ACHN (cell line): ENCODE measurements around the gene PLLP.

ENCODE experiments used
- DNase-seq: peaks from one replicate; pipeline ENCODE4 v3.0.0-alpha.2; 2015
- in situ Hi-C: cut with HindIII; loops from 2 replicates; pipeline ENCODE4 v1.10.0; 2017; ENCODE audit warnings: low sequenced_read_pairs, low pct_ligation_motif_present, low pct_unique_long_range_greater_than_20kb

Gene PLLP, protein sequence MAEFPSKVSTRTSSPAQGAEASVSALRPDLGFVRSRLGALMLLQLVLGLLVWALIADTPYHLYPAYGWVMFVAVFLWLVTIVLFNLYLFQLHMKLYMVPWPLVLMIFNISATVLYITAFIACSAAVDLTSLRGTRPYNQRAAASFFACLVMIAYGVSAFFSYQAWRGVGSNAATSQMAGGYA

GRCh38 chr16:57284209-57284951 lies at the start of gene PLLP:
Gene PLLP (minus strand): TSS chr16:57284672. CDS start chr16:57284540, 132 bp downstream.
- in situ Hi-C loops: no loop called here
- peak; percentile 57 for DNase-seq

DNA sequence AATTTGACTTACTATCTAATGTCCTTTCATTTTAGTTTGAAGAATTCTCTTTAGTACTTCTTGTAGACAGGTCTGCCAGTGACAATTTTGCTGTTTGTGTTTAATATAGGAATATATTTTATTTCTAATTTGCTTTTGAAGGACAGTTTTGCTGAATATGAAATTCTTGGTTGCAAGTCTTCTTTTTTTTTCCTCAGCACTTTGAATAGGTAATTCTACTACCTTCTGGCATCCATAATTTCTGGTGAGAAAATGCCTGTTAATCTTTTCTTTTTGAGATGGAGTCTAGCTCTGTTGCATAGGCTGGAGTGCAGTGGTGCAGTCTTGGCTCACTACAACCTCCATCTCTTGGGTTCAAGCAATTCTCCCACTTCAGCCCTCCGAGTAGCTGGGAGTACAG lies 48.9 kb upstream of the PLLP start:
- in situ Hi-C loops: no loop called here
- DNase-seq: no peak

GRCh38 chr16:57331355-57331754 lies 46.9 kb upstream of the PLLP start:
- in situ Hi-C loops: no loop called here
- no peak for DNase-seq

DNA sequence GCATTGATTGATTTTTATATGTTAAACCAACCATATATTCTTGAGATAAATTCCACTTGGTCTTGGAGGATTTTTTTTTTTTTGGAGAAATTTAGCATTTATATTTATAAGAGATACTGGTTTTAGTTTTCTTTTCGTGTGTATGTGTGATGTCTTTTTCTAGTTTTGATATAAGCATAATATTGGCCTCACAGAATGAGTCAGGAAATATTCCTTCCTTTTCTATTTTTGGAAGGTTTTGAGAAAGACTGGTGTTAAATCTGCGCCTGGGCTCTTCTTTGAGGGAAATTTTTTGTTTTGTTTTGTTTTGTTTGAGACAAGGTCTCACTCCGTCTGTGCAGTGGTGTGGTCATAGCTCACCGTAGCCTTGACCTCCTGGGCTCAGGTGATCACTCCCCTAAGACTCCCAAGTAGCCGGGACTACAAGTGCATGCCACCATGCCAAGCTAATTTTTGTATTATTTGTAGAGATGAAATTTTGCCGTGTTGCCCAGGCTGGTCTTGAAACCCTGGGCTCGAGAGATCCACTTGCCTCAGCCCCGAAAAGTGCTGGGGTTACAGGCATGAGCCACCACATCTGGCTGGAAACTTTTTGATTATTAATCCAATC lies 45.4 kb upstream of the PLLP start:
- in situ Hi-C loops: no loop called here
- no peak for DNase-seq

DNA sequence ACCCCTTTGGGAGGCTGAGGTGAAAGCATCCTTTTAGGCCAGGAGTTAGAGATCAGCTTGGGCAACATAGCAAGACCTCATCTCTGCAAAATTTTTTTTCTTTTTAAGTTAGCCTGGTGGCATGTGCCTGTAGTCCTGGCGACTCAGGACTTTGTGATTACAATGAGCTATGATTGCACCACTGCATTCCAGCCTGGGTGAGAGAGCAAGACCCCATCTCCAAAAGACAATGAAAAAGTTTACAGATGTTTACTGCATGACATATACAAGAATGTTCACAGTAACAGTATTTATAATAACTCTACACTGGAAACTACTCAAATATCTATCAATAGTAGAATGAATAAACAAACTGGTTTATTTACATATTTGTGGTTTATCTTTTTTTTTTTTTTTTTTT lies 41.0 kb upstream of the PLLP start:
- no peak for DNase-seq
- in situ Hi-C loops: no loop called here

- no peak for DNase-seq
- in situ Hi-C loops: no loop called here
Observed at GRCh38 chr16:57324749-57325148, 40.3 kb upstream of the PLLP start.

DNA sequence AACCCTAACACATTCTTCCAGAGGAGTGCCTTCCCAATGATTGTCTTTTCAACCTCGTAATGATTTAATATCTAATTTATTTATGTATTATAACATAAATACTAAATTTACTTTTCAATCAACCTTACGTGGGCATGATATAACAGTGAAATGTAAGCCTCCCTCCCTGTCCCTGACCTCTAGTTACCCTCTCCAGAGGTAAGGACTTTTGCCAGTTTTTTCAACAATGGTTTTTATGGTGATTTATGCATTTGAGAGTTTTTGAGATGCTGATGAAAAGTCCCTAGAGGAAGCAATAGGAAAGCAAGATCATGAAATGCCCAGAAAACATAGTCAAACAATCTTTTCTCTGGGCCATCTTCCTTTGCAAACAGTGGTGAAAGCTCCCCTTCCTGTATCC lies 35.2 kb upstream of the PLLP start:
- in situ Hi-C loops: no loop called here

DNA sequence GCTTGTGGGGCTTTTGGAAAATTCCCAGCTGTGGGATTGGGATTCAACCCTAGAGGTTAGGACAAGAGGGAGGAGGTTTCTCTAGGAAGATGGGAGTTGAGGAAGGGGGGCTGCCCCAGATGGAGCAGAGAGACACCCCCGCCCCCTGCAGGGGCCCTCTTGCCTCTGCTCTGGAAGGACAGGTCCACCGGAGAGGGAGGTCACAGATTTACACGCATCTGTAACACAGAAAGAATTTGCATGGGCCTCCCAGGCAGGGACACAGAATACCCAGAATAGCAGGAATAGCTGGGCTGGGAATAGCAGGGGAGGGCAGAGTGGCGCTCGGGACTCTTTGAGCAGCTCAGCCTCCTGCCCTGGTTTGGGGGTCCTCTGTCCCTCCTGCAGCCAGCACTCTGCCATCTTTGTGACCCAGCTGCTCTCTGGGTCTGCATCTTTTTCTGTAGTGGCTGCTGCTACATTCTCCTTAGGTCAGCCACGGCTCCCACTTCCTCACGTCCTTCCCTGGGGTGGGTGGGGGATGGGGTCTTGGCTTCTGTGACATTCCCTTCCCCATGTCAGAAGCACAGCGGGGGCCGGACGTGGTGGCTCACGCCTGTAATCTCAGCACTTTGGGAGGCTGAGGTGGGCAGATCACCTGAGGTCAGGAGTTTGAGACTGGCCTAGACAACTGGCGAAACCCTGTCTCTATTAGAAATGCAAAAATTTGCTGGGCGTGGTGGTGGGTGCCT lies 33.9 kb upstream of the PLLP start:
- no peak for DNase-seq
- in situ Hi-C loops: no loop called here

More for the DNA sequence above, 35.2 kb upstream of the PLLP start:
- no peak for DNase-seq

DNA sequence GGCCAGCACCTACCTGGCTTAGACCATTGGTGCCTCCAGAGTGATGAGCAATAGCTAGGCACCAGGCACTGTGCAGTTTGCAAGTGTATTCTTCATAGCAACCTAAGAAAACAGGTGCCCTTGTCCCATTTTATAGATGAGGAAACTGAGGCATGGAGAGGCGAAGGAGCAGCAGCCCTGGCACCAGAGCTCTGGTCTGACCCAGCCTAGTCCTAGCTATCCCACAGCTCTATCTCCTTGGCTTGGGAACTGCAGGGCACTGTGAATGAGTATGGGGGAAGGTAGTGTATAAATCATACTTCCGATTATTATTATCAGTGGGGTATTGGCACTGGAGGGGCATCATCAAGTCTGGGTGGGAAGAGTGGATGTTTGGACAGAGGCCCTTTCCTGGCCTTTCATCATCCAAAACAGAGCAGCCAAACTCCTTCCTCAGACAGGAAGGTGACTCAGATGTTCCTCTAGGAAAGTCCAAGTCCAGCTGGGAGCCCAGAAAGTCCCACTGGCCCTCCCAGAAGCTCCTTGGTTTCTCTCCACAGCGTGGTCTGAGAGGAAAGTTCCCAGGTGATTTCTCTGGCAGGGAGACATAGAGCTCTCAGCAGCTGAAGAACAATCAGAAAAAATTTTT lies 32.0 kb upstream of the PLLP start:
- peak; percentile 83 for DNase-seq
- in situ Hi-C loops: no loop called here

DNA sequence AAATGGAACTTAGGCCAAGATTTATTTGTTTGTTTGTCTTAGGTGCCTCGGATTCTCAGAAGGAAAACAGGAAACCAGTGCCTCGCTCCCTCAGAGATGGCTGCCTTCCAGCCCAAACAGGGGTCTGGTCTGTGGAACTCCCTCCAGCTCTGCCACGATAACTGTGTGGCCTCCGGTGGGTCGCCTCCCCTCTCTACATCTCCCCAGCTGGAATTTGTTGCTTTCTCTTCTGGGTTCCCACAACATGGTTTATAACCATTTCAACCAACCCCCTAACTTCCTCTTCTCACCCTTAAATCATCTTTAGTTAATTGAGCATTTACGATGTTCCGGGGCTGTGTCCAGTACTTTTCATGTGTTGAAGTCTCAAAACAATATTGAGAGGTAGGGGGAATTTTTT lies 30.9 kb upstream of the PLLP start:
- in situ Hi-C loops: no loop called here

DNA sequence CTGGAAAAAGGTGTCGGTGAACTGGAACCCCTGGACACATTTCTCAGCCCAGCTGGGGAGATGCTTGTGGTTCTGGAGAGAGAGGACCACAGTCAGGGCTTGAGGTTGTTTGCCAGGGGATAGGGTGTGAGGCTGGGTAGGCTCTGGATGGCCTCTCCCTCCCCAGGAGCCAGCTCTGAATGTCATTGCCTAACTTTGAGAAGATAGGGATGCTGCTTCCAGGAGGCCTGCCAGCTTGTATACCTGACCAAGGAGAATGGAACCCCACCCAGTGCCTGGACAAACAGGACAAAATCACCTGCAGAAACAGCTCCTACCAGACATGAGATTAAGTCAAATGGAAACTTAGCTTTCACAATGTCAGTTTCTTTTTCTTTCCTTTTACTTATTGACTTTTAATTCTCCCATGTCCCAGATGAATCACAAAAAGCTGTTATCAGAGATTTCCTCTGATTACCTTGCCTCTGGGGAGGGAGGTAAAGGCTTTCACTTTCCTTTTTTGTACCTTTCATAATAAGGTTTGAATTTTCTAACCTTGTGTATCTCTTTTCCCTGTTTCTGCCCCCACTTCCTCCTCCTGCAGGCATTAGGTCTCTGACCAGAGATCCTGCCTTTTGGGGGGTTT lies 29.8 kb upstream of the PLLP start:
- DNase-seq: no peak
- in situ Hi-C loops: no loop called here

More for the DNA sequence above, 30.9 kb upstream of the PLLP start:
- DNase-seq: no peak

GRCh38 chr16:57313509-57313908 lies 29.0 kb upstream of the PLLP start:
- no peak for DNase-seq
- in situ Hi-C loops: no loop called here

GRCh38 chr16:57310801-57311200 lies 26.3 kb upstream of the PLLP start:
- DNase-seq: no peak
- in situ Hi-C loops: no loop called here

DNA sequence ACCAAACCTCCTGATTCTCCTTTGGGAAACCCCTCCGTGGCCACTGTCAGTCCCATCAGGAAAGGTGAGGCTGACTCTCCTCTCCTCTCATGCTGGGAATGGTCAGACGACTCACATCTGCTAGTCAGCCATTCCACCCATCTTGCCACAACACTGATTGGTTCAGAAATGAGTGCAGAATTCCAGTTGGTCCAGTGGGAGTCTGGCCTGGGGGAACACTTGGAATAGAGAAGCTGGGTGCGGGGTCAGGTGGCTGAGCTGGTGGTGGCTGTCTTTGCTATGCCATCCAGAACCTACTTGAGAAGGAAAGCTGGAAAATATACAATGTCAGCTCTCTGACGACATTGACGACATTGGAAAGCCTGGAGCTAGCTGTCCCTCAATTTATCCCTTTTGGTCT lies 23.6 kb upstream of the PLLP start:
- in situ Hi-C loops: no loop called here
- DNase-seq: no peak

GRCh38 chr16:57307365-57307764 lies 22.9 kb upstream of the PLLP start:
- in situ Hi-C loops: no loop called here
- no peak for DNase-seq

DNA sequence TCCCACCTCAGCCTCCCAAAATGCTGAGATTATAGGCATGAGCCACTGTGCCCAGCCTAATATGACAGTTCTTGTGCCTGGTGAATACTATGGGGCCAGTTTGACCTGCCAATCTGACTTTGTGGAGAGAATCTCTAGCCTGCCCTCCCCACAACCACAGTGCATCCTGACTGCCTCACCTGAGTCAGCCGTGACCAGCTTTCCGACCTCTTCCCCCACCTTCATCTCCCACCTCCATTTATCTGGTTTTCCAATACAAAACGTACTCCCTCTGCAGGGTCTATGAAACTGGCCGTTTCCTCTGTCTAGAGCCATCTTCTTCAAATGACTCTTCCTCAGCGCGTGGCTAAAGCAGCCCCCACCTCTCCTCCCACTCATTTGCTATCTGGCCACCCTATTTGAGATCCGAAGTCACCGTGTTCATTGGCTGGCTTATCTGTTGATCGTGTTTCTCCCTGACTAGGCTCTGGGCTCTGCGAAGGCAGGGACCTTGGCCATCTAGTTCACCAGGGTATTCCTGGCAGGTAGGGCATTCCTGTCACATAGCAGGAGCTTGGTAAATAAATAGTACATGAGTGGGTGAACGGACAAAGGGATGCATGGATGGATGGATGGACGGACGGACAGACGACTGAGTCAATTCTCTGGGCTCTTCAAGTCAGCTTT lies 22.3 kb upstream of the PLLP start:
- in situ Hi-C loops: no loop called here
- DNase-seq: no peak

DNA sequence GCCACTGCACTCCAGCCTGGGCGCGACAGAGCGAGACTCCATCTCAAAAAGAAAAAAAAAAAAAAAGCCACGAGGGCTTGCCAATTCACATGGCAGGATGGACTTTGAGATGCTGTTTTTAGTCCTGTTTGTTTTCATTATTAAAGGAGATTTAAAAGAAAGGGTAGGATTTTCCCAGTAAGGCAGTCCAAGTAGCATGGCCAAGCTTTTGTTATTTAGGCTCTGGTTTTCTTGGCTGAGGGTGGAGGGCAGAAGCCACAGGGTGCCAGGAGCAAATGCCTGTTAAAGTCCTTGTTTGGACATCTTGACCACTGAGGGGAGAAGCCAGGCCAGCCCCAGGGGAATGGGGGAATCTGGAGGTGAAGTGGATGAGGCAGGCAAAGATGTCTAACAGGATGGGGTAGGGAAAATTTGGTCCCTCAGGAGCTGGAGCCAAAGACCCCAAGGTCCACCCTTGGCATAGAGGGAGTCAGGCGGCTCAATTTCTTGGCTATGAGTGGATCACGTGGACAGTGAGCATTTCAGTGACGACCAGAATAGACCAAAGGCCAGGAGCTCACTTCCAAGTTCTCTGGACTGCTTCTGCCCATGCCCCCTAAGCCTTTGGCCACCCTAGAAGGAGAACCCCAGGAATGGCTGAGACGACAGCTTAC lies 20.8 kb upstream of the PLLP start:
- in situ Hi-C loops: no loop called here
- DNase-seq: no peak
